Adrenal gland (tissue), 12 donors: ENCODE measurements around the gene USP25. TPM values are rescaled to one million over a fixed set of nuclear protein-coding genes. Genes with fewer than 3 reads are reported as not detected.

Experiments used
- DNase-seq, 7 donors: peaks; one replicate each; pipeline ENCODE4 v3.0.0-alpha.2; 2019 to 2020
- H3K27ac ChIP-seq, 5 donors: fragments of 200-600 bp; sonication (generic) in 4 of 5; 1 replicate in 3 of 5; 2 replicates in 2 of 5; pipeline versions ENCODE4 v1.5.1 to v1.8.0; 2016 to 2020; ENCODE audit warnings: mild to moderate bottlenecking in 1 of 5
- H3K27me3 ChIP-seq: fragments of 200-600 bp; 2 replicates; pipeline ENCODE4 v1.8.0; 2021
- H3K36me3 ChIP-seq, 2 donors: fragments of 200-600 bp; replicated peaks in 1 of 2; 1 replicate in 1 of 2; 2 replicates in 1 of 2; pipeline versions ENCODE4 v1.5.1 to v1.8.0; 2018 to 2022
- H3K4me1 ChIP-seq, 2 donors: fragments of 200-600 bp; replicated peaks in 1 of 2; 1 replicate in 1 of 2; 2 replicates in 1 of 2; pipeline versions ENCODE4 v1.5.1 to v1.8.0; 2018 to 2021
- H3K4me3 ChIP-seq, 4 donors: fragments of 200-600 bp; sonication (generic) in 3 of 4; one replicate each; pipeline ENCODE4 v1.5.1; 2016 to 2018
- H3K9me3 ChIP-seq, 3 donors: fragments of 200-600 bp; sonication (generic) in 1 of 3; replicated peaks in 1 of 3; 1 replicate in 2 of 3; 2 replicates in 1 of 3; pipeline versions ENCODE4 v1.5.1 to v1.8.0; 2016 to 2021
- POLR2A ChIP-seq, 2 donors: fragments of 450-650 bp; IDR thresholded peaks; one replicate each; pipeline ENCODE4 v1.6.1; 2017; ENCODE audit warnings: antibody characterized with exemption in 2 of 2, mild to moderate bottlenecking in 2 of 2, moderate library complexity in 1 of 2
- WGBS, 4 donors: extraction: QIAGEN DNeasy Blood & Tissue Kit in 2 of 4; methylation state at CpG; one replicate each; pipeline versions ENCODE4 v1.1.5 to v1.1.7; 2013 to 2017; 5-methylcytosine and 5-hydroxymethylcytosine counted together
- intact Hi-C, 2 donors: fragments of 100-400 bp; cut with DNase I; formaldehyde crosslinking; loops; one replicate each; pipeline versions ENCODE4 v1.14.1 to v1.15.0; 2022 to 2023
- polyA plus RNA-seq, 3 donors: library from polyadenylated mRNA; stranded (reverse); fragments of 200-250 nt in 2 of 3; fragments of 350-450 nt in 1 of 3; fragmentation: Illumina TruSeq in 1 of 3; extraction: RNeasy Lipid Tissue Mini Kit (QIAGEN cat#74804) in 1 of 3; gene quantifications; one replicate each; pipeline ENCODE4 v1.2.3, GENCODE V29; 2013 to 2014
- total RNA-seq, 9 donors: library from RNA; depleted of rRNA in 4 of 9; stranded (reverse); fragments of >200 nt in 4 of 9; fragments of 120-200 nt in 1 of 9; fragmentation: NEBNext Ultra II Directional in 1 of 9; extraction: Animal tissue kit (Norgen Biotek cat#: 25700) in 1 of 9; gene quantifications; one replicate each; pipeline versions ENCODE4 v1.1.0 to v1.2.4, GENCODE V29; 2013 to 2023
- TF ChIP-seq, protein P1 (sequence below), 6 experiments: fragments of 450-650 bp in 4 of 6; fragments of 200-600 bp in 2 of 6; sonication (generic) in 1 of 6; IDR thresholded peaks; 1 replicate in 5 of 6; 2 replicates in 1 of 6; pipeline versions ENCODE4 v1.5.1 to v1.8.0; 2016 to 2021; ENCODE audit warnings: antibody characterized with exemption in 6 of 6, mild to moderate bottlenecking in 2 of 6, moderate library complexity in 1 of 6
- donor health status: healthy with polysubstance abuse.
- donor health status: Bipolar disorder and iron deficiency.
- donor health status: DM: yes; HTN: yes; CAD: no.
- donor health status: DM: no; HTN: no; CAD: no.
- donor health status: DM: no; HTN: no; CAD: no.
- donor health status: DM: yes; HTN: yes; CAD: no.

Gene USP25
- total and polyA plus RNA-seq, 12 donors = 11.8 to 47.4 (median 38.3) TPM

DNA sequence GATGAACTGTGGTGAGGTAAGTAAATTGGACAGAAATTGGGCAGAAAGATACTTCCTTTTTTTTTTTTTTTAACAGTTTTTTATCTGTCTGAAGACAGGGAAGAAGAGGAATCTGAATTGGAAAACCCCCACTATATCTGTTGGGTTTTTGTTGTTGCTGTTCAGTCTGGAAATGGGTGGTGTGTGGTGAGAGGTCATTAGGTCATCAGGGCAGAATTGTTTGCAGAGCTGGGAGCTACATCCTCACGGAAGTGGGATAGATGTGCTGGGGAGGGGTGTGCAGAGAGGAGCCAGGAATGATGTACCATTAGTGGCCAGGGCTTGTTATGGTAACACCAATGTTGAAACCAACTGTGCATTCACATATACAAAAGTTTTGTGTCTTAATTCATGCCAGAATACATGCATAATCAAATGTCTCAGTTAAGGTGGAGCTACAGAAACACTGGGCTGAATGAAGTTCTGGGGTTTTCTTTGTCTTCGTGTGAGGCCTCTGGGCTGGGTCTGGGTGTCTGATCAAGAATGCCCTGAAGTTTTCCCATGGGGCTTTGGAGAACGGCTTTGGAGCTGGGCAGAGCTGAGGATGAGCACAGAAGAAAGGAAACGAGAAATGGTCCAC lies 12.4 kb downstream of the USP25 start:
- no peaks in the 10 kb centered on the region for H3K9me3 ChIP-seq
- H3K4me3 ChIP-seq = no peak overlapping the region
- DNase-seq = no peak
- intact Hi-C loops = no loop called here
- no peaks in the 10 kb centered on the region for H3K27me3 ChIP-seq
- no peak overlapping the region for H3K27ac ChIP-seq
- 78 to 86% (median 82%) methylated on average over 4 of the region's 4 CpGs for WGBS, 4 donors
- no peak for TF ChIP-seq POLR2A (IDR thresholded peaks at IDR 0.05)
- TF ChIP-seq, protein P1, sequence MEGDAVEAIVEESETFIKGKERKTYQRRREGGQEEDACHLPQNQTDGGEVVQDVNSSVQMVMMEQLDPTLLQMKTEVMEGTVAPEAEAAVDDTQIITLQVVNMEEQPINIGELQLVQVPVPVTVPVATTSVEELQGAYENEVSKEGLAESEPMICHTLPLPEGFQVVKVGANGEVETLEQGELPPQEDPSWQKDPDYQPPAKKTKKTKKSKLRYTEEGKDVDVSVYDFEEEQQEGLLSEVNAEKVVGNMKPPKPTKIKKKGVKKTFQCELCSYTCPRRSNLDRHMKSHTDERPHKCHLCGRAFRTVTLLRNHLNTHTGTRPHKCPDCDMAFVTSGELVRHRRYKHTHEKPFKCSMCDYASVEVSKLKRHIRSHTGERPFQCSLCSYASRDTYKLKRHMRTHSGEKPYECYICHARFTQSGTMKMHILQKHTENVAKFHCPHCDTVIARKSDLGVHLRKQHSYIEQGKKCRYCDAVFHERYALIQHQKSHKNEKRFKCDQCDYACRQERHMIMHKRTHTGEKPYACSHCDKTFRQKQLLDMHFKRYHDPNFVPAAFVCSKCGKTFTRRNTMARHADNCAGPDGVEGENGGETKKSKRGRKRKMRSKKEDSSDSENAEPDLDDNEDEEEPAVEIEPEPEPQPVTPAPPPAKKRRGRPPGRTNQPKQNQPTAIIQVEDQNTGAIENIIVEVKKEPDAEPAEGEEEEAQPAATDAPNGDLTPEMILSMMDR (IDR thresholded peaks at IDR 0.05) = no peak
- peaks cover 10 to 33% of the 10 kb centered on the region in 2 donors for H3K4me1 ChIP-seq
- H3K36me3 ChIP-seq = no peaks in the 10 kb centered on the region

DNA sequence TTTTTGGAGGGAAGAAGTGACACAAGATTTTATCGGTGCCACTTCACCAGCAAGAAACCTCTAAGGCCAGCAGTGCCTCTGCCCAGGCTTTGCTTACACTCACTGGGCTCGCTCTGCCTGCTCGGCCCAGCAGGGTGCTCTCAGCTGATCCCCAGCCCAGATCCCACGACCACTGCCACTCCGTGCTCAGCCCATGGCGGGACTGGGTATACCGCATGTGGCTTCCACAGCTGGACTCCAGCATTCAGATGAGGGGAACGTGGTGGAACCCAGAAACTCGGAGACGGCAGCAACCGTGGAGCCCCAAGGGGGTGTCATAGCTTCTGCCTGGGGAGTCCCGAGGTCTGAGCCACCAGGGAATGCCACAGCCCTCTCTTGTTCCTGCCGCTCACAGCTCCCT lies 12.9 kb downstream of the USP25 start:
- 84 to 99% (median 96%) methylated on average over 3 to 13 of the region's 13 CpGs for WGBS, 4 donors
- H3K36me3 ChIP-seq = no peaks in the 10 kb centered on the region
- no peaks in the 10 kb centered on the region for H3K9me3 ChIP-seq
- intact Hi-C loops = no loop called here
- TF ChIP-seq, protein P1 (IDR thresholded peaks at IDR 0.05) = no peak
- TF ChIP-seq POLR2A (IDR thresholded peaks at IDR 0.05) = no peak
- DNase-seq = no peak
- no peaks in the 10 kb centered on the region for H3K27me3 ChIP-seq
- peaks cover 10 to 33% of the 10 kb centered on the region in 2 donors for H3K4me1 ChIP-seq
- no peak overlapping the region for H3K27ac ChIP-seq
- H3K4me3 ChIP-seq = no peak overlapping the region

DNA sequence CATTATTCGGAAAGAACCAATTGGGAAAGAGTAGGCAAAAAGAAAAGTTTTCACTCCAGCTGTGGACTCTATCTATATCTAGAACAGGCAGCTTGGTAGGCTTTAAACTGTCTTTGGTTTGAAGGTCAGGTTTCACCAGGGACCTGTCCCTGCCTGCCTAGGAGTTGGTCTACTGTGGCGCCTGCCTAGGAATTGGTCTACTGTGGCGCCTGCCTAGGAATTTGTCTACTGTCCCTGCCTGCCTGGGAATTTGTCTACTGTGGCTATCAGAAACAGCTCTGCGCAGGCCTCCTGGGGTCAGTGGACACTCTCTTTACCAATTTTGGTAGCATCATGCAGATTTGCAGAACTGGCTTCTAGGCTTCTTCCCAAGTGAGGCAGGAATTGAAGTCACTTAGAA lies 13.8 kb downstream of the USP25 start:
- WGBS, 4 donors = 95 to 100% (median 97%) methylated on average over 2 to 4 of the region's 4 CpGs
- H3K9me3 ChIP-seq = no peaks in the 10 kb centered on the region
- DNase-seq = no peak
- no peak for TF ChIP-seq POLR2A (IDR thresholded peaks at IDR 0.05)
- TF ChIP-seq, protein P1 (IDR thresholded peaks at IDR 0.05) = no peak
- no peak overlapping the region for H3K27ac ChIP-seq
- no peaks in the 10 kb centered on the region for H3K27me3 ChIP-seq
- H3K4me3 ChIP-seq = no peak overlapping the region
- intact Hi-C loops = no loop called here
- no peaks in the 10 kb centered on the region for H3K36me3 ChIP-seq
- peaks cover 10 to 36% of the 10 kb centered on the region in 2 donors for H3K4me1 ChIP-seq

DNA sequence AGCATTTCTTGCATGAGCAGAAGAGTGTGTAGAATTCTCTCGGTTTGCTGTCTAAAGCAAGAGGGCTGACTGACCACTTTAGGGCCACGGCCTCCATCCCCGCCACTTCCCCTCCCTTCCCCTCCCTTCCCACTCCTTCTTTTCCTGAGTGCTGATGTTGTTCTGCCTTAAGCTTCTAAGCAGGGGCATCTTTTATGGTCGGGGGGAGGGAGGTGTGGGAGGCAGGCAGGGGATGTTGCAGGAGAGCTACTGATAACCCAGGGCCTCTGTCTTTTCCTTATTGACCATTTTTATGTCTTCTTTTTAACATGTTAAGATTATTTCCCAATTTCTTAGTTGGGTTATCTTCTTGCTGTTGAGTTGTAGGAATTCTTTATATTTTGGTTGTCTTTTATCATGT lies 15.1 kb downstream of the USP25 start:
- Histone ChIP-seq H3K4me1 (peaks cover 12 to 39% of the 10 kb centered on the region in 2 donors), H3K27ac (no peak overlapping the region), H3K27me3 (no peaks in the 10 kb centered on the region), H3K4me3 (no peak overlapping the region), H3K9me3 (no peaks in the 10 kb centered on the region), H3K36me3 (no peaks in the 10 kb centered on the region)
- intact Hi-C loops = no loop called here
- no peak for DNase-seq
- TF ChIP-seq POLR2A (IDR thresholded peaks at IDR 0.05) = no peak
- TF ChIP-seq, protein P1 (IDR thresholded peaks at IDR 0.05) = no peak
- 72 to 81% (median 77%) methylated on average over 4 of the region's 4 CpGs for WGBS, 4 donors
